NCI-H446 (cell line): Measurements from ENCODE around the gene CEP250.
A peak's percentile ranks its signal among the peaks of the same experiment; 100 is the strongest.
"Not testable (repeated sequence)": the region's sequence is repeated elsewhere in the genome, so short reads cannot be mapped to it uniquely, and the experiment has no call there.

Experiments
- DNase-seq, 2 experiments: peaks; one replicate each; lab custom pipeline; 2025; lab: John Stamatoyannopoulos, UW

Gene CEP250

GRCh38 chr20:35492352-35492751 is 37.0 kb downstream of the CEP250 start:
- no peak for DNase-seq

- DNase-seq: no peak
Measured at GRCh38 chr20:35496481-35496880, 41.1 kb downstream of the CEP250 start.

- DNase-seq: peak in 1 of 2 experiments; percentile 52
Measured at GRCh38 chr20:35497320-35497719, 41.9 kb downstream of the CEP250 start.

GRCh38 chr20:35497780-35498189 is 42.4 kb downstream of the CEP250 start:
- peak; percentile 43 to 93 for DNase-seq

- no peak for DNase-seq
Measured at GRCh38 chr20:35499271-35499670, 43.9 kb downstream of the CEP250 start.

GRCh38 chr20:35502352-35502751 is 47.0 kb downstream of the CEP250 start:
- no peak for DNase-seq

GRCh38 chr20:35503281-35503680 is 47.9 kb downstream of the CEP250 start:
- DNase-seq: no peak

GRCh38 chr20:35503841-35504561 is 48.6 kb downstream of the CEP250 start:
- DNase-seq: peak; percentile 70 to 95

GRCh38 chr20:35504751-35505150 is 49.4 kb downstream of the CEP250 start:
- peak in 1 of 2 experiments; percentile 28 for DNase-seq

- DNase-seq: no peak
Measured at GRCh38 chr20:35506179-35506578, 50.8 kb downstream of the CEP250 start.

- no peak for DNase-seq
Measured at GRCh38 chr20:35506872-35507638, 51.7 kb downstream of the CEP250 start.

GRCh38 chr20:35508493-35509218 is 53.3 kb downstream of the CEP250 start:
- no peak for DNase-seq

GRCh38 chr20:35510951-35511735 is 55.7 kb downstream of the CEP250 start:
- no peak for DNase-seq

- peak in 1 of 2 experiments; percentile 38 for DNase-seq
Measured at GRCh38 chr20:35511814-35512420, 56.5 kb downstream of the CEP250 start.

- DNase-seq: no peak
Measured at GRCh38 chr20:35514371-35514932, 59.1 kb downstream of the CEP250 start.

- no peak for DNase-seq
Measured at GRCh38 chr20:35515341-35515740, 59.9 kb downstream of the CEP250 start.

- no peak for DNase-seq
Measured at GRCh38 chr20:35515949-35516645, 60.7 kb downstream of the CEP250 start.

GRCh38 chr20:35517125-35517524 is 61.7 kb downstream of the CEP250 start:
- no peak for DNase-seq

GRCh38 chr20:35517767-35518166 is 62.4 kb downstream of the CEP250 start:
- not testable (repeated sequence) for DNase-seq

GRCh38 chr20:35518955-35519354 is 63.6 kb downstream of the CEP250 start:
- DNase-seq: no peak
